Activated T-helper 9 cell treated with anti-CD3 and anti-CD28 coated beads, Interleukin-2, amount 50 U/mL, for 16 hours (primary cell): ENCODE data around the gene RAB1B.
A peak's percentile ranks its signal among the peaks of the same experiment; 100 is the strongest.

Source experiments
- DNase-seq: peaks from one replicate; pipeline ENCODE4 v3.0.0-alpha.2; 2020; ENCODE audit warnings: low read depth

Gene RAB1B

DNA sequence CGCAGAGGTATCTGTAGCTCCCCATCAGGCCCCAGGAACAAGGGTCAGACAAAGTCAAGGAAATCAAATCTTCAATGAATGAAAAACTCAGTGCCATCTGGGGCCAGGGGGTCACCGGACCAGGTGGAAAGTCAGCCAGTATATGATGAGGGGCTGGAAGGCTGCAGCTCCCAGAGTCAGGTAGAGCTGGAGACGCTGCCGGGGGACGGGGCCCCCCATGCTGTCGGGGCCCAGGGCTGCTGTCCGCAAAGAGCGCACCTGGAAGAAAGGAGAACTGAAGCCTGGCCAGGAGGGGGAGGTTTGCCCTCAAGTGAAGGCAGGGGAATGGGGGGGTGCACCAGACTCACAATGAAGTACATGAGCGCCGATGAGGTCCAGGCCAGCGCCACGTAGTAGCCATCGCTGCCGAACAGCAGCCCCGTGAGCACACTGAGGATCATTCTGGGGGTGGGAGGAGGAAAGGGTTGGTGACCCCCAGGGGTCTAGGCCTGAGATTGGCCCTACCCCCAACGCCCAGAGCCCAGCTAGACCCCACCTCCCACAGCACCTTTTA lies 16.2 kb downstream of the RAB1B start:
- DNase-seq = no peak

DNA sequence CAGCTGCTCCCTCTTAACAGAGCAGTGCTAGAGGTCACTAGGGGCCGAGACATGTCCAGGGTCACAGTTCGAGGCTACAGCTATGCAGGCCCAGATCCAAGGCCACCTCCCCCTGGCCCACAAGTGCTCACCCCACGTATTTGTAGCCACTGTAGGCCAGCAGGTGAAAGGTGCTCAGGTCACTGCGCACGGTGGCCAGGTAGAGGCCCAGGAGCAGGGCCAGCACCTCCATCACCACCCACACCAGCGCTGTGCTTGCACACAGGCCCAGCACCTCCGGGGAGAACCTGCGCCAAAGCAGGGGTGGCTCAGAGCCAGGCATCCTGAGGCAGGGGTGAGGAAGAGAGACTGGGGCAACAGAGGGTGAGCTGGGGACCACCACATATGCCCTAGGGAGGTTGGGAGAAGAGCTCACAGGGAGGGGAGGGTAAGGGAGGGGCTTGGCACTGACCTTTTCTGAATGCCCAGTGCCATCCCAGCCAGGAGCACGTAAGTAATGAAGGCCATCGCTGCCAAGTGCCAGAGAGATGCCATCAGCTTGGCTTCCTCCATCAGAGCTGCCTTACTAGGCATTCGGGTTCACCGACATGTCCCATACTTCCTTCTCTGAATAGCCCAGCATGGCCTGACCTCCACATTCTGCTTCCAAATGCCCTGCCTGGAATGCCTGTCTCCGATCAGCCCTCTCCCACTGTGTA lies 17.0 kb downstream of the RAB1B start:
- no peak for DNase-seq

GRCh38 chr11:66286699-66287098 lies 18.3 kb downstream of the RAB1B start:
- DNase-seq = no peak

DNA sequence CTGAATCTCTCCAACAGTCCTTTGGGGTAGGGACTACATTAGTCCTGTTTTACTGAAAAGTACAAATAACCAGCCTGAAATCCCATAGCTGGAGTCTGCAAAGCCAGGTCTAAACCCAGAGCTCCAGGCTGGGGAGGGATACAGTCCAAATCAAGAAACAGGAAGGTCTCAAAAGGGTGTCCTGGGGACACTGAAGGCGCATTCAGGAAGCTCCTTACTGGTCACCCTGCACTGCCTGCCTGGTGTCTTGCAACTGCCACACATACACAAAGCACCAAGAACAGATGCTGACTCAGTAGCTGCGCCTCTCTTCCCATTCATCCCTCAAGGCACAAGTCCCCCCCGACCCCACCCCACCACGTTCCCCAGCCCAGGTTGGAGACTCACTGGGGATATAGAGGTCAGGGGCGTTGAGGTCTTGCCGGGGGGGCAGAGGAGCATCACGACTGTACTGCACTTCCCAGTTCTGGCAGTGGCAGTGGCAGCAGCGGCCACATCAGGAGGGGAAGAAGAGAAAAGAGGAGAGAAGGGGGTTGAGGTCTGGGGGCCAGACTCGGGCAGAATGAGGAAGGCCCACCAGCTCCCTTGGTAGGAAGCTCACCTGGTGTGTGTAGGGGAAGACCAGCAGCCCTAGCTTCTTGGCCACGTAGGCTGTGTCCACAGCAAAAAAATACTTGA lies 18.9 kb downstream of the RAB1B start:
- DNase-seq = no peak

DNA sequence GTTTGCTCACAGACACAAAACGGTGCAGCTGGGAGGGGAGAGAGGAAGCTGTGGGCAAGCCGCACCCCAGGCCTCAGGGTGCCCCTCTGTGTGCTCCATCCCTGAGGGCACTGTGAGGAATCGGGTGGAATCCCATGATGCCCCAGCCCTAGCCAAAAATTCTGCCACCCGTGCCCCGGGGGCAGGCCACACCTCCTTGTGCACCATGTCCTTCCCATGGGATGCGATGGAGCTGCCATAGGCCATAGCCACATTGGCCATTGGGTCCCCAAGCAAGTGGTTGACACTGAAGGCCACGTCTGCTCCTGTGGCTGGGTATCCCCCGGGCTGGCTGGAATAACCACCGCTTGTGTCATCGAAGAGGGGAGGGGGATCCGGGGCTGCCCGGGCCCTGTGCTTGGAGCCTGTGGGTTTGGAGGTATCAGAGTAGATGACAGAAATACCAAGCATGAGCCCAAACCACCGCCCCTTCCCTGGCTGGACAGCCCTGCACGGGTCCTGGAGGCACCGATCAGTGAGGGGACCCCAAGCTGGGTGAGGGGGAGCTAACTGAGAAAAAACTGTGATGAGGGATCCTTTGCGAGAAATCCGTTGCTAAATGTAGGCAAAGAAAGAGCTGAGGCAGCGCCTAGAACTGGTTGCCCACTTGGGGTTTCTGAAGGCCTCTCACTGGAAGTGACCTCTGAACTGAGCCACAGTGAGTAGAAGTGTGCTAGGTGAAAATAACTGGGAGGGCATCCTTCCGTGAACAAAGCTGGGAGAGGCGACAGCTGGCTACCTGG lies 19.6 kb downstream of the RAB1B start:
- DNase-seq = no peak

- peak; percentile 97 for DNase-seq
Observed at GRCh38 chr11:66288671-66289547, 20.5 kb downstream of the RAB1B start, which contains the start of gene YIF1A. TSS of gene YIF1A (minus strand) at chr11:66289143. CDS start at chr11:66288985, 158 bp downstream.

GRCh38 chr11:66289548-66290329 lies 21.3 kb downstream of the RAB1B start:
- DNase-seq = peak; percentile 72

DNA sequence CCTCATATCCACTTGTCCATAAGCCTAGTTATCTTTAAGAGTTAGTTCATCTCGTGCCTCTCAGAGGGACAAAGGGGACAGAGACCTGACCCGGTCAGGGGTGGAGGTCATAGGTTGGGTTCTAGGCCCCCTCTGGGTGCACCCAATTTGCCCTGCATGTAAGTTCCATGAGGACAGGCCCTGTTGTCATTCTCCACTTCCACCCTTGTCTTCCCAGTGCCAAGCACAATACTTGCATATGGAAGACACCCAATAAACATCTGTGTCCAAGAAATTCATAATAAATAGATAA lies 21.8 kb downstream of the RAB1B start:
- no peak for DNase-seq

GRCh38 chr11:66291303-66291705 lies 22.9 kb downstream of the RAB1B start:
- no peak for DNase-seq

- no peak for DNase-seq
Observed at GRCh38 chr11:66291706-66292542, 23.5 kb downstream of the RAB1B start, which contains the start of gene TMEM151A. TSS of gene TMEM151A (plus strand) at chr11:66291894. CDS start at chr11:66292014, 120 bp downstream.

DNA sequence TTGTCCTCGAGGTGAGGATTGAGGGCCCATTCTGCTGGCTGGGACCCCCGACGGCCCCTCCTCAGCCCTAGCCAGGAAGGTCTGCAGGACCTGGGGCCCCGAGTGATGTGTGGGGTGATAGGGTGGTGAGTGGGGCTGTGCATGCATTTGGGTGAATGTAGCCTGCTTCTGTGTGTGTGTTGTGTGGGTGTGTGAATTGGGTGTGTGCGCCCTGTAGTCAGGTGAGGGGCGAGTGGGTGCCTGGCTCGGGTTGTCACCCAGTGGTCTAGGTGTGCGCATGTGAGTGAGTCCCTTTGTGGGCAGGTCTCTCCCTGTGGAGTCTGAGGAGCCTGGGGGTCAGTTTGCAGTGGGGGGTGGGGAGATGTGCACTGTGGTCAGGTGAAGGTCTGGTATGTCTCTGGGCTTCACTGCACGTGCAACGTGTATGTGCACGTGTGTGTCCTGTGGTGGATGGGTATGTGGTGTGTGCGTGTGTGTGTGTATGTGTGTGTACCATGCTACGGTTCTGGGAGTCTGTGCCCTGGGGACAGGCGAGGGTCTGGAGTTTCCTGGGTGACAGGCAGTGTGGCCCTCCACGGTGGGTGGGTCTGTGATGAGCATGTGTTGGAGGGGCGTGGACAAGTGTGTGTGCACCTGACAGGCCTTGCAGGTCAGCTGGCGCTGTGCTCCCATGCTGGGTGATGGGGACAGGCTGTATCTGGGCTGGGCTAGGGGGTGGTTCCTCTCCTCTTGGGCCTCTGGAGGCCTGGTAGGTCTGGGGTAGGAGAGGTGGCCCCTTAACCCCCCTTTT lies 24.3 kb downstream of the RAB1B start:
- no peak for DNase-seq

- no peak for DNase-seq
Observed at GRCh38 chr11:66293352-66293751, 24.9 kb downstream of the RAB1B start.

- no peak for DNase-seq
Observed at GRCh38 chr11:66293777-66294625, 25.6 kb downstream of the RAB1B start.

DNA sequence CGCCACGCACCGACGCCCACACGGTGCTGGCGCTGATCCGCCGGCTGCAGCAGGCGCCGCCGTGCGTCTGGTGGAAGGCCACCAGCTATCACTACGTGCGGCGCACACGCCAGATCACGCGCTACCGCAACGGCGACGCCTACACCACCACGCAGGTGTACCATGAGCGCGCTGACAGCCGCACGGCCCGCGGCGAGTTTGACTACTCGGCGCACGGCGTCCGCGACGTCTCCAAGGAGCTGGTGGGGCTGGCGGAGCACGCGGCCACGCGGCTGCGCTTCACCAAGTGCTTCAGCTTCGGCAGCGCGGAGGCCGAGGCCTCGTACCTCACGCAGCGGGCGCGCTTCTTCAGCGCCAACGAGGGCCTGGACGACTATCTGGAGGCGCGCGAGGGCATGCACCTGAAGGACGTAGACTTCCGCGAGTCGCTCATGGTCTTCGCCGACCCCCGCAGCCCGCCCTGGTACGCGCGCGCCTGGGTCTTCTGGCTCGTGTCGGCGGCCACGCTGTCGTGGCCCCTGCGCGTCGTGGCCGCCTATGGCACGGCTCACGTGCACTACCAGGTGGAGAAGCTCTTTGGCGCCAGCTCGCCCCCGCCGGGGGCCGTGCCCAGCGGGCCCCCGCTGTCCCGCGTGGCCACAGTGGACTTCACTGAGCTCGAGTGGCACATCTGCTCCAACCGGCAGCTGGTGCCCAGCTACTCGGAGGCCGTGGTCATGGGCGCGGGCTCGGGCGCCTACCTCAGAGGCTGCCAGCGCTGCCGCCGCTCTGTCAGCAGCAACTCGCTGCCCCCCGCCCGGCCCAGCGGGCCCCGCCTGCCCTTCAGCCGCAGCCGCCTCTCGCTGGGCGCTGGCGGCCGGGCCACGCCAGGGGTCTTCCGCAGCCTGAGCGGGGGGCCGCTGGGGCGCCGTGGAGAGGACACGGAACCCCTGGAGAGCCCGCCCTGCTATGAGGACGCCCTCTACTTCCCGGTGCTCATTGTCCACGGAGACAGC lies 26.5 kb downstream of the RAB1B start:
- DNase-seq = no peak

DNA sequence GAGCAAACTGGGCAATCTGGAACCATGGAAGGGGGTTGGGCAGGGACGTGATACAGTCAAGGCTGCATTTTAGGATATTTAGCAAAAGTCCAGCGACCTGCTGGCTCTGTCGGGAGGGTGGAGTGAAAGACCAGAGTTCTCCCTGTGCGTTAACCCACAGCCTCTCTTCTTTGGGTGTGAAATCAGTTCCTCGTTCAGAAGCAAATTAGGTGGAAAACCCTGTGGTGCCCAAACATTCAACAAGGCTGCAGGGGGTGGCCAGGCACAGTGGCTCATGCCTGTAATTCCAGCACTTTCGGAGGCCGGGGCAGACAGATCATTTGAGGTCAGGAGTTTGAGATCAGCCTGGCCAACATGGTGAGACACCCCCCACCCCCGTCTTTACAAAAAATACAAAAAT lies 29.2 kb downstream of the RAB1B start:
- no peak for DNase-seq

- no peak for DNase-seq
Observed at GRCh38 chr11:66299186-66299585, 30.7 kb downstream of the RAB1B start.

DNA sequence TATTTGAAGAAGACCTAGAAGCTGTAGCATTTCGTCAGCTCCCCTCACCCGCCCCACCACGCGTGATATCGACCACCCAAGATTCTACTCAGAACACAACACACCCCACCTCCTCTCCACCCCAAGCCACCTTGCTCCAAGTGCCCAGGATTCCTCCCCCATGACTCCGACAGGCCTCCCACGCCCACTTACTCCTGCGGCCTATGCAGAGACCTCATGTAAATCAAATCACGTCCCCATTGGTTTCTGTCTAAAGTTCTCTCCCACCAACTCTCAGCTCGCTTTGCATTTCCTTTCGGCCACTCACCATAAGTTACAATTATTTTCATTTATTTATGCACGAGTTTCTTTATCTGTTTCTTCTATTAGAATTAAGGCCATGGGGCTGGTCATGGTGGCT lies 34.2 kb downstream of the RAB1B start:
- no peak for DNase-seq
